Activated CD4-positive, alpha-beta T cell treated with anti-CD3 and anti-CD28 coated beads, Interleukin-2, Interleukin-4, amounts not matched to agents 100 ng/mL and 50 ng/mL, durations not matched to agents 16 hours and 8 hours (primary cell): ENCODE data around the gene ZKSCAN5.

Experiments used
- DNase-seq: peaks from one replicate; pipeline ENCODE4 v3.0.0-alpha.2; 2020; ENCODE audit warnings: low spot score

Gene ZKSCAN5

DNA sequence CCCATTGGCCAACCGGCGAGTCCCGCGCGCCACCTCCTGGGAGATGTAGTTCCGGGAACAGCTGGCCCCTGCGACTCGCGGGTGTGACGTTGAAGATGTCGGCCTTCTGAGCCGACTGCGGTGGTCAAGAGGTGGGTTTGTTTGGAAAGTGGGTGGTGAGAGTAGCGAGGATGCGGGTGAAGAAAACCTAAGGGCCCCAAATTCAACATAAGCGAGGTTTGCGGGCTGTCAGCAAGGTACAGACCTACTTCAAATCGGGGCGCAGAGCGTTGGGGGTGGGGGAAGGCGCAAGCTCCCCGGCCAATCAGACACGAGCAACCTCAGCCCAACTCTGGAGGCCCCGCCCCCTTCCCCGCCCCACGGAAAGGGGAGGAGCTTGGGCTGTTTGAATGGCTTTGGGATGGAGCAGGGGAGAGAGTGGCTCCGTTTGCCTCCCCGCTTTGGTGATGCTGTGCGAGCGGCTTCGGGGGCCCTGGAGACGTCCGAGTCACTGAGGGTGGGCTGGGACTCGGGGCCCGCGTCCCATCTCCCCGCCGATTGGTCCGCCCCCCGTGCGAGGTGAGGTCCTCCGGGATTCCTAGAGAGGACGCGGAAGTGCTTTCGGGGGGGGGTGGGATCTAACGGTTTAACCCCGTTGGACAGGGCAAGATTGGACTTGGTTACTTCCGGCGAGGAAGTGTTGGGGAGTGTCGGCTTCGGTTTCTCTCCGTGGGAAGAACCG lies at the start of gene ZKSCAN5:
TSS of gene ZKSCAN5 (plus strand) at position 60 of the 721 bp plus-strand sequence. CDS start 1,383 bp downstream, outside the sequence.
- DNase-seq, result peak; percentile 98

GRCh38 chr7:99455874-99456273 lies 48.6 kb upstream of the ZKSCAN5 start:
- DNase-seq, result no peak

- no peak for DNase-seq
These were observed 48.2 kb upstream of the ZKSCAN5 start for GRCh38 chr7:99456288-99456687.

DNA sequence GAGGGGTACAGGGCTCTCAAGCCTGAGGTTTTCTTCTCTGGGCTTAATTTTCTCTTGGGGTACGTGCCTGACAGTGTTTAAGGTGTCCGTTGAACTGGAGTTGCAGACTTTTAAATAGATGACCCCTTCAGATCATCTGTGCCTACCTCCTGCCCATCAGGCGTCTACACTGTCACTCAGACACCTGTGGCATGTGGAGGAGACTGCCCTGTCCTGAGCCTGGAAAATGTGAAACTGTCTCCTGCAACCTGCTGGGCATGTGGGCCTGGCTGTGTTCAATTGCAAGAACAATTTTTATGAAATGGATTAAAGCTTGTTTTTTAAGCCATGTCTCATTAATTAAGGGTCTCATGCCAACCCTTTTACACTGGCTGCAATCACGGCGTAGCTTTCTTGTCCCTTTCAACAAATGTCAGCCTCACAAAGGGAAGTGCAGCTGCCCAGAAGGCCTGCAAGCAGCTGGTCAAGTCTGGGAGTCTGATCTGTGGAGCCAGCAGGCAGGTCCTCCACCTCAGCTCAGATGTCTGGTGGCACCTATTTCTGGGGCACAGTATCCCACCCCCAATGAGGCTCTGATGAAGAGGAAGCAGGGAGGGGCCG lies 47.3 kb upstream of the ZKSCAN5 start:
- DNase-seq, result no peak

- DNase-seq, result no peak
These were observed 46.6 kb upstream of the ZKSCAN5 start for GRCh38 chr7:99457650-99458493.

DNA sequence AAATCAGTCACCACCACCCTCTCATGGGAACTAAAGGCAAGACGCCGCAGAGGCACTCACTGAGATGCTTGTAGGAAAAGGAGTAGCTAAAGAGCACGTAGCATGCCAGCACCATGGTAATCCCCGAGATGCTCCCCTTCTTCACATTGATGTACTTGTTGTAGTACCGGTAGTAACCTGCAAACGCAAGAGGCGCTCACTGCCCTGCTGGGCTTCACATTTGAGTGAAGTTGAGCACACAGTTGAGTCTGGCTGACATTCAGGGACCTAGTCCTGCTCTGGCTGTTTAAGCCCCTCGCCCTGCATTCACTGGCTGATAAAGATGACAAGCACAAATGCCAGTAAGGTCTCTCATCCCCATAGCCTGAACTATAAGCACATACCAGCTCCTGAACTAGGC lies 45.4 kb upstream of the ZKSCAN5 start:
- peak; percentile 37 for DNase-seq

- no peak for DNase-seq
These were observed 43.8 kb upstream of the ZKSCAN5 start for GRCh38 chr7:99460651-99461050.

GRCh38 chr7:99461221-99461620 lies 43.2 kb upstream of the ZKSCAN5 start:
- no peak for DNase-seq

DNA sequence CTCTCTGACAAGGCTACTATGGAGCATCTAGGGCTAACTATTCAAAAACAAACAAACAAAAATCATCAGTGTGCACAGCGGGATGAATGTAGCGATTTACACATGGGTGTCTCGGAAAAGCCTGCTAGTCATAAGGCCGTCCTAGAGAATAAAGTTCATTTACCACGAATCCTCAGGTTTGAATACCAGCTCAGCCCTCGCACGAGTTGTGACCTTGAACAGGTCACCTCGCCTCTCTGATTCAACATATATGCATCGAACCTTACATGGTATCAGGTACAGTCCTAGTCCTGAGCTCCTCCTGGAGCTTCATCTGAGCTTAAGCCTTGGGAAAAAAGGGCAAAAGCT lies 39.1 kb upstream of the ZKSCAN5 start:
- DNase-seq, result no peak

GRCh38 chr7:99468336-99468918 lies 36.0 kb upstream of the ZKSCAN5 start:
- DNase-seq, result no peak

GRCh38 chr7:99469381-99470065 lies 34.9 kb upstream of the ZKSCAN5 start:
- no peak for DNase-seq

GRCh38 chr7:99472561-99473314 lies 31.7 kb upstream of the ZKSCAN5 start, which contains the start of gene ZNF789:
Gene ZNF789 (plus strand): TSS chr7:99472890. CDS start chr7:99476457, 3,567 bp downstream.
- DNase-seq, result peak; percentile 98

DNA sequence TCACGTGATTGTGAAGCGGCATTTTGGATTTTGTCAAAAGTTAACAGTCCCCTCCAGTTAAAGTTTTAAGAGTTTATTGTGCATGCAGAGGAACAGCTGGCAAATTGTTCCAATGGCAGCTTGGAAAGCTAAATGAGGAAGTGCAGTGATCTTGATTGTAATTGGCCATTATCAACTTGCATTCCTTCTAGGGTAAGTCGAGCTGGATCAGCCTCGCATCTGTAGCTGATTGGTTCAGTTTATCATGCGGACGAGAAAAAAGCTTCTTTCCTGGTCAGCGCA lies 31.2 kb upstream of the ZKSCAN5 start:
- DNase-seq, result peak; percentile 56

- DNase-seq, result no peak
These were observed 28.4 kb upstream of the ZKSCAN5 start for GRCh38 chr7:99476107-99476506.

DNA sequence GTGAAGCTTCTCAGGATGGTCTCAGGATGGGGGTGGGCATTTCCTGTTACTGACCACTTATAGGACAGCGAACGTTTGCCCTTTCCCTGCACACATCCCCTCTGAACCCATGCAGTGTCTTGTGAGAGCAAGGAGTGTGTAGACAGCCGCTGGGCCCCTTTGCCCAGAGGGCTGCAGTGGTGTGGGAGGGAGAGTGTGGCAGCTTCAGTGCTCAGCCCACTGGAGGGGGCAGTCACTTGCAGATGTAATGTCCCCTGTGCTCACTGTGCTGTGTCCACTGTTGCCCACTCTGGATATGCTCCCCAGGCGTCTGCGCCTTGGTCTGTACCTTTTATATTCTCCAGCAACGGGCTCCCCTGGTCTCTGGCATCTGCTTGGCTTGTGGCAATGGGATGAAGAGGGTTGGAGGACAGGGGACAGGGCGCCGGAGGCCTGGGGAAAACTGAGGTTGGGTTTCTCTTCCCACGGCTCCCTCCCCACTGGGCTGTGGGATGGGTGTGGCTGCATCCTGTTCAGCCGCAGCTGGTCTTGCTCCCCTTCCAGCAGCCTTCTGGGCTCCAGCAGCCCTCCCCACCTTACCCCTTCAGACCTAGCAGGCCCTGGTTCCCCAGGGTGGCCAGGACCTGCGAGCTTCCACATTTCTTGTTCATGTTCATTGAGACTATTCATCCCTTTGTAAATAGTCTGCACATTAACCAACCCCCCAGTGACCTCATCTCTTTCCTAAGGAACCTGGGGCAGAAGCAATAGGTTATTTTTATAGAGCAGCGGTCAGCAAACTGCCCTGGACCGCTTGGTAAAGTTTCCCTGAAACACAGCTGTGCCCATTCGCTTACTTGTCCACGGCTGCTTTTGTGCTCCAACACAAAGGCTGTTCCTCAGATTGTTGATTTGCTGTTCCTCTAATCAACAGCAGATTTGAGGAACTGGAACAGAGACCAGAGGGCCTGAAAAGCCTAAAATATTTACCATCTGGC lies 25.7 kb upstream of the ZKSCAN5 start:
- no peak for DNase-seq

DNA sequence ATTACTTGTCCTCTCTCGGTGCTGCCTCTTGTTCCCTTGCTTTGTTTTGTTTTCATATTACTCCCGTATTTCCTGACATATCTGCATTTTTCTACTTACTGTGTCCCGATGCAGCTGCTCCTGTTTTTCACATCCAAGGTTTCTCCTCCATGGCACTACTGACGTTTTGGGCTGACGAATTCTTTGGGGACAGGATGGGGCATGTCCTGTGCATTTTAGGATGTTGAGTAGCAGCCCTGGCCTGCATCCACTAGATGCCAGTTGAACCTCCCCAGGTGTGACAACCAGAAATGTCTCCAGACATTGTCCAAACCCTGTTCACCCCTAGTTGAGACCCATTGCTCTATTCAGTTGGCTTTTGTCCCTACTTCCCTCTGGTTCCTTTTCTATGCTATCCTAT lies 19.4 kb upstream of the ZKSCAN5 start:
- DNase-seq, result no peak

GRCh38 chr7:99489235-99489634 lies 15.2 kb upstream of the ZKSCAN5 start:
- no peak for DNase-seq

GRCh38 chr7:99490878-99491277 lies 13.6 kb upstream of the ZKSCAN5 start:
- DNase-seq, result no peak

DNA sequence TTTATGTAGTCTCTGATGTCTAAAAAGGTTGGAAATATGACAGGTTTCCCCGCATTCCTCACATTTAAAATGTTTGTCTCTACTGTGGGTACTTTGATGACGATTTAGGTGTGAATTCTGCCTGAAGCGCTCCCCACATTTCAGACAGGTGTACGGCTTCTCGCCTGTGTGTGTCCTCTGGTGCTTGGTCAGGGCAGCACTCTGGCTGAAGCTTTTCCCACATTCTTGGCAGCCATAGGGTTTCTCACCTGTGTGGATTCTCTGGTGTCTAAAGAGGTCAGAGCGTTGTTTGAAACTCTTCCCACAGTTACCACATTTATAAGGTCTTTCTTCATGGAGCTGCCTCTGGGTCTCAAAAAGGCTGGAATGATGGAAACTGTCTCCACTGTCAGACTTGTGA lies 10.6 kb upstream of the ZKSCAN5 start:
- DNase-seq, result no peak
